Keratinocyte (primary cell): ENCODE data around the gene KCNH2. TPM values are rescaled to one million over a fixed set of nuclear protein-coding genes. Genes with fewer than 3 reads are reported as not detected.
A peak's percentile ranks its signal among the peaks of the same experiment; 100 is the strongest.

Experiments
- DNase-seq: peaks from one replicate; pipeline ENCODE4 v3.0.0-alpha.2; 2011; ENCODE audit warnings: low read depth, missing footprints, low spot score
- FAIRE-seq: peaks from 2 replicates; lab custom pipeline; 2011; peaks lifted over from hg19 to GRCh38; lab: Jason Lieb, UNC
- H2AFZ ChIP-seq: 2 replicates; pipeline ENCODE4 v1.6.0; 2012; ENCODE audit warnings: low read length, control low read depth, inconsistent platforms; ENCODE audit not compliant: control insufficient read depth
- H3K27ac ChIP-seq: 2 replicates; pipeline ENCODE4 v1.5.1; 2011; ENCODE audit warnings: low read length; ENCODE audit not compliant: control insufficient read depth, insufficient read depth
- H3K27me3 ChIP-seq: 3 replicates; pipeline ENCODE4 v1.6.0; 2011; ENCODE audit warnings: low read length; ENCODE audit not compliant: control insufficient read depth, insufficient read depth; ENCODE audit errors: extremely low read depth
- H3K36me3 ChIP-seq, 2 experiments: 2 replicates in 1 of 2; 3 replicates in 1 of 2; pipeline ENCODE4 v1.5.1; 2011; ENCODE audit warnings: low read length in 2 of 2, mild to moderate bottlenecking in 1 of 2; ENCODE audit not compliant: control insufficient read depth in 2 of 2, insufficient read depth in 2 of 2; ENCODE audit errors: extremely low read depth in 1 of 2
- H3K4me1 ChIP-seq: 3 replicates; pipeline ENCODE4 v1.5.1; 2011; ENCODE audit warnings: low read length; ENCODE audit not compliant: control insufficient read depth, insufficient read depth; ENCODE audit errors: extremely low read depth
- H3K4me2 ChIP-seq: 3 replicates; pipeline ENCODE4 v1.6.0; 2011; ENCODE audit warnings: low read depth, low read length; ENCODE audit not compliant: control insufficient read depth, insufficient read depth; ENCODE audit errors: extremely low read depth
- H3K4me3 ChIP-seq, 3 experiments: fragments of 200-600 bp in 1 of 3; sonication (generic) in 1 of 3; 2 replicates in 2 of 3; 3 replicates in 1 of 3; pipeline ENCODE4 v1.5.1; 2011 to 2016; ENCODE audit warnings: low read length in 3 of 3, mild to moderate bottlenecking in 3 of 3, control low read depth in 2 of 3, inconsistent platforms in 1 of 3, low read depth in 1 of 3, mixed read lengths in 1 of 3, mixed run types in 1 of 3, moderate library complexity in 1 of 3; ENCODE audit not compliant: control insufficient read depth in 2 of 3, insufficient read depth in 2 of 3; ENCODE audit errors: extremely low read depth in 1 of 3
- H3K79me2 ChIP-seq: 2 replicates; pipeline ENCODE4 v1.6.0; 2012; ENCODE audit warnings: low read length; ENCODE audit not compliant: control insufficient read depth, insufficient read depth
- H3K9ac ChIP-seq: 3 replicates; pipeline ENCODE4 v1.6.0; 2011; ENCODE audit warnings: low read length; ENCODE audit not compliant: control insufficient read depth, insufficient read depth; ENCODE audit errors: extremely low read depth
- H3K9me1 ChIP-seq: 3 replicates; pipeline ENCODE4 v1.6.0; 2011; ENCODE audit warnings: low read length; ENCODE audit not compliant: control insufficient read depth, insufficient read depth; ENCODE audit errors: extremely low read depth
- H3K9me3 ChIP-seq: 2 replicates; pipeline ENCODE4 v1.5.1; 2012; ENCODE audit warnings: low read depth, low read length; ENCODE audit not compliant: control insufficient read depth
- H4K20me1 ChIP-seq: 3 replicates; pipeline ENCODE4 v1.6.0; 2011; ENCODE audit warnings: low read length; ENCODE audit not compliant: control insufficient read depth, insufficient read depth; ENCODE audit errors: extremely low read depth
- EZH2 ChIP-seq: IDR thresholded peaks from one replicate; pipeline ENCODE4 v1.6.1; 2012; ENCODE audit warnings: inconsistent platforms, mild to moderate bottlenecking, low read length, moderate library complexity
- dilution Hi-C: fragments of 300-500 bp; cut with MboI; formaldehyde crosslinking; loops from one replicate; pipeline ENCODE4 v1.7.0; 2020; ENCODE audit warnings: low sequenced_read_pairs; ENCODE audit not compliant: extremely low pct_ligation_motif_present
- polyA plus RNA-seq, 5 experiments: library from polyadenylated mRNA; depleted of rRNA in 3 of 5; stranded (reverse) in 3 of 5; stranded (forward) in 1 of 5; unstranded in 1 of 5; fragments of >200 nt; gene quantifications; 1 replicate in 1 of 5; 2 replicates in 3 of 5; 3 replicates in 1 of 5; pipeline versions ENCODE4 v1.2.1 to v1.2.3, GENCODE V29; 2011 to 2012; ENCODE audit warnings: missing spikeins in 2 of 5, low read depth in 1 of 5, low replicate concordance in 1 of 5
- TF ChIP-seq, protein P1 (sequence below), 3 experiments: IDR thresholded peaks in 1 of 3; conservative IDR thresholded peaks in 1 of 3; optimal IDR thresholded peaks in 1 of 3; 2 replicates in 2 of 3; 3 replicates in 1 of 3; pipeline versions ENCODE3 to v1.5.1; 2011; ENCODE audit warnings: low read length in 3 of 3, mild to moderate bottlenecking in 3 of 3, moderate library complexity in 2 of 3, control low read depth in 1 of 3, inconsistent platforms in 1 of 3; ENCODE audit not compliant: insufficient read depth in 2 of 3; ENCODE audit errors: extremely low read depth in 1 of 3

The KCNH2 gene
- polyA plus RNA-seq, 1 donor (not counting 4 experiments of a cell fraction or from before 2014, with no cell fraction given): 0.03 TPM

DNA sequence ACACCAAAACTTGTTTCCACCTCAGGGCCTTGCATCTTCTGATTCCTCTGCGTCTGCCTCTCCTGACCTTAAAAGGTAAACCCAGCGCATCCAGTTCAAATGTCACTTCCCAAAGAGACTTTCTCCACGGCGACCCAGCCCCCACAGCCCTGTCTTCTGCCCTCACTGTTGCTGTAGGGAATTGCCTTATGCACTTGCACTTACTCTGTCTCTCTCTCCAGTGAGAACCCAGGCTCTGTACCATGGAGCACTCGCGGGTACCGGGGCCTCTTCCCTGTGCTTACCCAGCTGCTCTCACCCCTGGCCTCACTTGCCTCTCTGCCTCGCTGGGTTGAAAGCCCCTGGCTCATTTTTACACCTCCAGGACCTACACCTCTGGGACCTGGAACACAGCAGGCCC, 77.4 kb downstream of the KCNH2 start:
- no peak overlapping the region for H2AFZ ChIP-seq
- no peaks in the 10 kb centered on the region for H3K9me1 ChIP-seq
- peaks cover 8% of the 10 kb centered on the region for H3K4me1 ChIP-seq
- DNase-seq (no peak), FAIRE-seq (no peak)
- peaks cover 23% of the 10 kb centered on the region for H3K27me3 ChIP-seq
- H3K27ac ChIP-seq: no peak overlapping the region
- H3K4me2 ChIP-seq: no peak overlapping the region
- H3K4me3 ChIP-seq: no peak overlapping the region
- H4K20me1 ChIP-seq: no peaks in the 10 kb centered on the region
- no peak overlapping the region for H3K9ac ChIP-seq
- TF ChIP-seq EZH2: no peak
- TF ChIP-seq, protein P1, sequence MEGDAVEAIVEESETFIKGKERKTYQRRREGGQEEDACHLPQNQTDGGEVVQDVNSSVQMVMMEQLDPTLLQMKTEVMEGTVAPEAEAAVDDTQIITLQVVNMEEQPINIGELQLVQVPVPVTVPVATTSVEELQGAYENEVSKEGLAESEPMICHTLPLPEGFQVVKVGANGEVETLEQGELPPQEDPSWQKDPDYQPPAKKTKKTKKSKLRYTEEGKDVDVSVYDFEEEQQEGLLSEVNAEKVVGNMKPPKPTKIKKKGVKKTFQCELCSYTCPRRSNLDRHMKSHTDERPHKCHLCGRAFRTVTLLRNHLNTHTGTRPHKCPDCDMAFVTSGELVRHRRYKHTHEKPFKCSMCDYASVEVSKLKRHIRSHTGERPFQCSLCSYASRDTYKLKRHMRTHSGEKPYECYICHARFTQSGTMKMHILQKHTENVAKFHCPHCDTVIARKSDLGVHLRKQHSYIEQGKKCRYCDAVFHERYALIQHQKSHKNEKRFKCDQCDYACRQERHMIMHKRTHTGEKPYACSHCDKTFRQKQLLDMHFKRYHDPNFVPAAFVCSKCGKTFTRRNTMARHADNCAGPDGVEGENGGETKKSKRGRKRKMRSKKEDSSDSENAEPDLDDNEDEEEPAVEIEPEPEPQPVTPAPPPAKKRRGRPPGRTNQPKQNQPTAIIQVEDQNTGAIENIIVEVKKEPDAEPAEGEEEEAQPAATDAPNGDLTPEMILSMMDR (optimal IDR thresholded peaks at IDR 0.05 in 1 of 3, IDR thresholded peaks at IDR 0.05 in 1 of 3, conservative IDR thresholded peaks at IDR 0.05 in 1 of 3; ENCODE audit: extremely low read depth in 1 of 3, insufficient read depth in 2 of 3, low read length in 3 of 3): no peak
- no peaks in the 10 kb centered on the region for H3K36me3 ChIP-seq
- dilution Hi-C loops: no loop called here
- H3K9me3 ChIP-seq: no peaks in the 10 kb centered on the region
- H3K79me2 ChIP-seq: no peaks in the 10 kb centered on the region

DNA sequence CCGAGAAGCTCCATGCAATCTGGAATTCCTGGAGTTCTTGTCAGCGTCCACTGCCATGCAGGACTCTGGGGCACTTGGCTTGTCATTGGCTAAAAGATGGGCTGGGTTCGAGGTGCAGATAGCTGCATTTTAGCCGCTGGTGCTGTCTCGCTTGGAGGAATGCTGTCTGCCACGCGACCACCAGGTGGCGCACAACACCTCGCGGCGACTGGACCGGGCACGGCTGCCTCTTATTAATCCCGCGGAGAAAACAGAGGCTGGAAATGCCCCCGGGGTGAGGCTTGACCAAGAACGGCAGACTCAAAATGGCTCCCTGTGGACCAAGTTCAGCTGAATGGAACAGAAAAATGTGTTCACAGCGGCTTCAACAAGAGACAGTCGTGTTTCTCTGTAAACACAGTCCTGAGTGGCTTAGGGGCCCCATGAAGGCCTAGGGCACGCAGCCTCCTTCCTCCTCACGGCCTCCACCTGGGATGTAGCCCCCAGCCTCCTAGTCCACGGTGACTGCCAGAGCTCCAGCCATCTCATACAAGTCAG, 79.6 kb downstream of the KCNH2 start:
- Histone ChIP-seq H3K9me3 (no peaks in the 10 kb centered on the region), H2AFZ (no peak overlapping the region), H3K79me2 (no peaks in the 10 kb centered on the region), H3K27me3 (peaks cover 23% of the 10 kb centered on the region), H3K9me1 (no peaks in the 10 kb centered on the region), H3K4me3 (no peak overlapping the region), H4K20me1 (no peaks in the 10 kb centered on the region), H3K27ac (no peak overlapping the region), H3K4me2 (no peak overlapping the region), H3K9ac (no peak overlapping the region), H3K36me3 (no peaks in the 10 kb centered on the region), H3K4me1 (no peaks in the 10 kb centered on the region)
- no peak for TF ChIP-seq EZH2
- TF ChIP-seq, protein P1 (optimal IDR thresholded peaks at IDR 0.05 in 1 of 3, IDR thresholded peaks at IDR 0.05 in 1 of 3, conservative IDR thresholded peaks at IDR 0.05 in 1 of 3; ENCODE audit: extremely low read depth in 1 of 3, insufficient read depth in 2 of 3, low read length in 3 of 3): peak; percentile 83 to 98 (median 98)
- FAIRE-seq (peak; percentile 41), DNase-seq (no peak)
- dilution Hi-C loops: no loop called here
